ENCODE results near the gene NPIPA5. TPM values are rescaled to one million over a fixed set of nuclear protein-coding genes. Genes with fewer than 3 reads are reported as not detected.
"Not testable (repeated sequence)": the region's sequence is repeated elsewhere in the genome, so short reads cannot be mapped to it uniquely, and the experiment has no call there.

Gene NPIPA5
- total RNA-seq, 1 donor from 2014 or later, result 6.1 TPM

DNA sequence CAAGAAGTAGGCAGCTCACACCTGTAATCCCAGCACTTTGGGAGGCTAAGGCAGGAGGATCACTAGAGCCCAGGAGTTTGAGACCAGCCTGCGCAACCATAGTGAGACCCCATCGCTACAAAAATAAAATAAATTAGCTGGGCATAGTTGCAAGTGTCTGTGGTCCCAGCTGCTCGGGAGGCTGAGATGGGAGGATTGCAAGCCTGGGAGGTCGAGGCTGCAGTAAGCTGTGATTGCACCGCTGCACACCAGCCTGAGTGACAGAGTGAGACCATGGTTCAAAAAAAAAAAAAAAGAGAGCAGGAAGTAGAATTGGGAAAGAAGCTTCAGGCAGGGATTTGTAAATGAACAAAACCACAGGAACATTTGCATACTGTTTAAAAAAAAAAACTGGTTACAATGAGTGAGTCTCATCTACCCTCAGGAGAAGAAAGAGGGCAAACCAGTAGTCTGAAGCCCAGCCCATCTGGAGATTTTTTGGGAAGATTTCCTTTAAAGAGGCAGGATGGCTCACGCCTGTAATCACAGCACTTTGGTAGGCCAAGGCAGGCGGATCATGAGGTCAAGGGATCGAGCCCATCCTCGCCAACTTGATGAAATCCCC, 25.4 kb upstream of the NPIPA5 start:
- H3K36me3 Mint-ChIP-seq (ENCODE audit: low read depth), result no peaks in the 10 kb centered on the region
- no peaks in the 10 kb centered on the region for H3K4me1 Mint-ChIP-seq
- DNase-seq (ENCODE audit: low read depth, low spot score), result no peak
- TF ChIP-seq, protein P1, sequence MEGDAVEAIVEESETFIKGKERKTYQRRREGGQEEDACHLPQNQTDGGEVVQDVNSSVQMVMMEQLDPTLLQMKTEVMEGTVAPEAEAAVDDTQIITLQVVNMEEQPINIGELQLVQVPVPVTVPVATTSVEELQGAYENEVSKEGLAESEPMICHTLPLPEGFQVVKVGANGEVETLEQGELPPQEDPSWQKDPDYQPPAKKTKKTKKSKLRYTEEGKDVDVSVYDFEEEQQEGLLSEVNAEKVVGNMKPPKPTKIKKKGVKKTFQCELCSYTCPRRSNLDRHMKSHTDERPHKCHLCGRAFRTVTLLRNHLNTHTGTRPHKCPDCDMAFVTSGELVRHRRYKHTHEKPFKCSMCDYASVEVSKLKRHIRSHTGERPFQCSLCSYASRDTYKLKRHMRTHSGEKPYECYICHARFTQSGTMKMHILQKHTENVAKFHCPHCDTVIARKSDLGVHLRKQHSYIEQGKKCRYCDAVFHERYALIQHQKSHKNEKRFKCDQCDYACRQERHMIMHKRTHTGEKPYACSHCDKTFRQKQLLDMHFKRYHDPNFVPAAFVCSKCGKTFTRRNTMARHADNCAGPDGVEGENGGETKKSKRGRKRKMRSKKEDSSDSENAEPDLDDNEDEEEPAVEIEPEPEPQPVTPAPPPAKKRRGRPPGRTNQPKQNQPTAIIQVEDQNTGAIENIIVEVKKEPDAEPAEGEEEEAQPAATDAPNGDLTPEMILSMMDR (conservative IDR thresholded peaks at IDR 0.05), result no peak
- H3K27me3 Mint-ChIP-seq (ENCODE audit: low read depth), result no peaks in the 10 kb centered on the region
- H3K9me3 Mint-ChIP-seq, result no peaks in the 10 kb centered on the region
- H3K4me3 Mint-ChIP-seq, result no peak overlapping the region
- H3K27ac Mint-ChIP-seq (ENCODE audit: unreplicated experiment), result no peak overlapping the region

DNA sequence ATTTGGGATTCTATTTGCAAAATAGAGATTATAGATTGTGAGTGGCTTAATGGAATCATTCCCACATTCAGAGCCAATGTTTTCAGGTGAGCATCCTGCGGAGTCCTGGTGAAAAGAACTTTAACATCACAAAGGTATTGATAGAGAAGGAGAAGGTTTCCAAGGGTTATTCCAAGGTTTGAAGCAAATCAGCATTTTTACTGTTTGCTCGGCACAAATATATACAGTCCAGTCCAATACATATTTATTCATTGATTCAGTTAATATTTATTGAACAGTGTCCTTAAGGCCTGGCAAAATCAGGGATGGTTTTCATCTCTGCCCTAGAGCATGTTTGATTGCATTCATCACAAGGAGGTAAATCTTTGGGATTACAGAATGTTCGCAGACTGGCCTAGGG, 23.9 kb upstream of the NPIPA5 start:
- no peaks in the 10 kb centered on the region for H3K9me3 Mint-ChIP-seq
- peaks cover 3% of the 10 kb centered on the region for H3K4me1 Mint-ChIP-seq
- DNase-seq (ENCODE audit: low read depth, low spot score), result no peak
- H3K27me3 Mint-ChIP-seq (ENCODE audit: low read depth), result no peaks in the 10 kb centered on the region
- H3K36me3 Mint-ChIP-seq (ENCODE audit: low read depth), result no peaks in the 10 kb centered on the region
- no peak overlapping the region for H3K27ac Mint-ChIP-seq (ENCODE audit: unreplicated experiment)
- TF ChIP-seq, protein P1 (conservative IDR thresholded peaks at IDR 0.05), result no peak
- no peak overlapping the region for H3K4me3 Mint-ChIP-seq

DNA sequence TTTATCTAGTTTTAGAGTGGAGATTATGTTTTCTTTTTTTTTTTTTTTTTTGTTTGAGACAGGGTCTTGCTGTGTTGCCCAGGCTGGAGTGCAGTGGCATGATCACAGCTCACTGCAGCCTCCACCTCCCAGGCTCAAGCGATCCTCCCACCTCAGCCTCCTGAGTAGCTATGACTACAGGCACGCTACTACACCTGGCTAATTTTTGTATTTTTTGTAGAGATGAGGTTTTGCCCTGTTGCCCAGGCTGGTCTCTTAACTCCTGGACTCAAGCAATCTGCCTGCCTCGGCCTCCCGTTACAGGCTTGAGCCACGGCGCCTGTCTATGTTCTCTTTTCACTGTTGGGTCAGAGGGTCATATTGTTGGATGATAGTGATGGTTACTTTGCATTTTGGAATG, 22.2 kb upstream of the NPIPA5 start:
- not testable (repeated sequence) for H3K36me3 Mint-ChIP-seq (ENCODE audit: low read depth); H3K27me3 Mint-ChIP-seq (ENCODE audit: low read depth); H3K4me3 Mint-ChIP-seq; H3K9me3 Mint-ChIP-seq; H3K27ac Mint-ChIP-seq (ENCODE audit: unreplicated experiment); DNase-seq (ENCODE audit: low read depth, low spot score); H3K4me1 Mint-ChIP-seq

DNA sequence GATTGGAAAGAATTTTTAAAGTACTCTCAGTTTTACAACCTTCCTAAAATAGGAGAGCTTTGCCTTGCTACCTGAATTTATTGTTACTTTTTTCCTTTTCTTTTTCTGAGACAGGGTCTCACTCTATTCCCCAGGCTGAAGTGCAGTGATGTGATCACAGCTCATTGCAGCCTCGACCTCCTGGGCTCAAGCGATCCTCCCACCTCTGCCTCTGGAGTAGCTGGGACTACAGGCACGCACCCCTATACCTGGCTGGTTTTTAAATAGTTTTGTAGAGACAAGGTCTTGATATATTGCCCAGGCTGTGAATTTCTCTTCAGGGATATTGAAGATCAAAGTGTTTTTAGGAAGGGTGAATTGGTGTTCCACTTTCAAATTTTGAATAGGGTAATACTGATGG, 21.2 kb upstream of the NPIPA5 start:
- DNase-seq (ENCODE audit: low read depth, low spot score), result no peak
- H3K4me3 Mint-ChIP-seq, result peak overlapping the region; percentile 40
- H3K9me3 Mint-ChIP-seq, result no peaks in the 10 kb centered on the region
- peaks cover 6% of the 10 kb centered on the region for H3K4me1 Mint-ChIP-seq
- TF ChIP-seq, protein P1 (conservative IDR thresholded peaks at IDR 0.05), result no peak
- H3K36me3 Mint-ChIP-seq (ENCODE audit: low read depth), result no peaks in the 10 kb centered on the region
- no peak overlapping the region for H3K27ac Mint-ChIP-seq (ENCODE audit: unreplicated experiment)
- H3K27me3 Mint-ChIP-seq (ENCODE audit: low read depth), result peaks cover 3% of the 10 kb centered on the region

DNA sequence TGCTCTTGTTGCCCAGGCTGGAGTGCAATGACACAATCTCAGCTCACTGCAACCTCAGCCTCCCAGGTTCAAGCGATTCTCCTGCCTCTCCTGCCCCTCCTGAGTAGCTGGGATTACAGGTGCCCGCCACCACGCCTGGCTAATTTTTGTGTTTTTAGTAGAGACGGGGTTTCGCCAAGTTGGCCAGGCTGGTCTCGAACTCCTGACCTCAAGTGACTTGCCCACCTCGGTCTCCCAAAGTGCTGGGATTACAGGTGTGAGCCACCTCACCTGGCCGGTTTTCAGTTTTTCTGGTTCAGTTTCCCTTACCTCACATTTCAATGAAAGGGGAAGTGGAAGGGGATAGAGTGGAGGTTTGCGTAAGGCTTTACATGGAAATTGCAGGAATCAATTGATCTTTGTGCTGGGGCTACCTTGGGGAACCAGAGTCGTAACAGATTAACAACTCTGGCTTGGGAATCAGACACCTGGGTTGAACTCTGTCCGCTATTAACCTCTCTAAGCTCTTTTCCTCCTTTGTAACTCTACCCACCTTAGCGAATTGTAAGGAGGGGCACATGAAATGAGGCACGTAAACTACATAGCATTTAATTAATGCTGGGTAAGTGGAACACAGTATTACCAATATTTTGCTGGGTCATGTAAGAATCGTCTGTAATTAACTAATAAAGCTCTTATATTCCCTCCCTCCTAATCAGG, 20.7 kb upstream of the NPIPA5 start:
- no peak overlapping the region for H3K27ac Mint-ChIP-seq (ENCODE audit: unreplicated experiment)

More for the DNA sequence above, 20.7 kb upstream of the NPIPA5 start:
- Mint-ChIP-seq H3K9me3 (no peaks in the 10 kb centered on the region), H3K27me3 (ENCODE audit: low read depth) (peaks cover 3% of the 10 kb centered on the region), H3K4me1 (peaks cover 6% of the 10 kb centered on the region), H3K4me3 (peak overlapping the region; percentile 40), H3K36me3 (ENCODE audit: low read depth) (no peaks in the 10 kb centered on the region)
- DNase-seq (ENCODE audit: low read depth, low spot score), result no peak
- TF ChIP-seq, protein P1 (conservative IDR thresholded peaks at IDR 0.05), result no peak
